HepG2 (cell line): ENCODE results near the gene TIA1. TPM values are rescaled to one million over a fixed set of nuclear protein-coding genes. Genes with fewer than 3 reads are reported as not detected.
A peak's percentile ranks its signal among the peaks of the same experiment; 100 is the strongest.

ENCODE experiments used
- ATRX ChIP-seq: sonication (generic); formaldehyde crosslinking; IDR thresholded peaks from 2 replicates; pipeline ENCODE4 v1.4.0; 2020; ENCODE audit warnings: missing genetic modification reagents, borderline replicate concordance
- CENPT ChIP-seq: sonication (generic); formaldehyde crosslinking; IDR thresholded peaks from 2 replicates; pipeline ENCODE4 v1.8.0; 2022; ENCODE audit warnings: low read depth, mild to moderate bottlenecking, moderate library complexity, missing genetic modification reagents
- DDIT3 ChIP-seq: sonication (generic); formaldehyde crosslinking; IDR thresholded peaks from 2 replicates; pipeline ENCODE4 v1.4.0; 2020; ENCODE audit warnings: mild to moderate bottlenecking, missing genetic modification reagents
- ELK4 ChIP-seq: sonication (generic); formaldehyde crosslinking; IDR thresholded peaks from 2 replicates; pipeline ENCODE4 v1.9.0; 2021; ENCODE audit warnings: missing genetic modification reagents, borderline replicate concordance
- FOSL2 ChIP-seq: sonication (generic); formaldehyde crosslinking; IDR thresholded peaks from 2 replicates; pipeline ENCODE4 v1.4.0; 2020; ENCODE audit warnings: missing genetic modification reagents
- HIVEP1 ChIP-seq: sonication (generic); formaldehyde crosslinking; IDR thresholded peaks from 2 replicates; pipeline ENCODE4 v1.4.0; 2020; ENCODE audit warnings: mild to moderate bottlenecking, missing genetic modification reagents
- MIER2 ChIP-seq: IDR thresholded peaks from 2 replicates; pipeline ENCODE4 v1.6.1; 2016; ENCODE audit warnings: missing biosample characterization, missing genetic modification reagents
- MYNN ChIP-seq: sonication (generic); formaldehyde crosslinking; IDR thresholded peaks from 2 replicates; pipeline ENCODE4 v1.4.0; 2020; ENCODE audit warnings: mild to moderate bottlenecking, low read depth, missing genetic modification reagents
- NR2C2 ChIP-seq: sonication (generic); formaldehyde crosslinking; IDR thresholded peaks from 2 replicates; pipeline ENCODE4 v1.4.0; 2020; ENCODE audit warnings: missing genetic modification reagents, mild to moderate bottlenecking, moderate library complexity, borderline replicate concordance
- RARG ChIP-seq: sonication (generic); formaldehyde crosslinking; IDR thresholded peaks from 2 replicates; pipeline ENCODE4 v1.4.0; 2020; ENCODE audit warnings: low read depth, mild to moderate bottlenecking, missing genetic modification reagents
- SMARCC2 ChIP-seq: fragments of 450-650 bp; IDR thresholded peaks from 2 replicates; pipeline ENCODE4 v1.6.1; 2017; ENCODE audit warnings: antibody characterized with exemption, mild to moderate bottlenecking
- SP4 ChIP-seq: sonication (generic); formaldehyde crosslinking; IDR thresholded peaks from 2 replicates; pipeline ENCODE4 v1.8.1; 2023; ENCODE audit warnings: mild to moderate bottlenecking, missing genetic modification reagents
- SRSF4 ChIP-seq: fragments of 200-400 bp; formaldehyde crosslinking; IDR thresholded peaks from one replicate; pipeline ENCODE4 v1.6.1; 2018; ENCODE audit warnings: mild to moderate bottlenecking, low read depth, low read length, moderate library complexity; ENCODE audit not compliant: poor library complexity, severe bottlenecking
- SRY ChIP-seq: sonication (generic); formaldehyde crosslinking; IDR thresholded peaks from 2 replicates; pipeline ENCODE4 v1.8.0; 2022; ENCODE audit warnings: mild to moderate bottlenecking, missing genetic modification reagents
- ZBTB3 ChIP-seq: sonication (generic); formaldehyde crosslinking; IDR thresholded peaks from 2 replicates; pipeline ENCODE4 v1.4.0; 2020; ENCODE audit warnings: low read depth, mild to moderate bottlenecking, moderate library complexity, missing genetic modification reagents, borderline replicate concordance
- ZEB1 ChIP-seq: IDR thresholded peaks from 2 replicates; pipeline ENCODE4 v1.6.1; 2012; ENCODE audit warnings: mild to moderate bottlenecking, low read depth, inconsistent platforms; ENCODE audit not compliant: insufficient replicate concordance
- ZNF546 ChIP-seq: sonication (generic); formaldehyde crosslinking; conservative IDR thresholded peaks from 2 replicates; pipeline ENCODE4 v1.8.1; 2023; ENCODE audit warnings: mild to moderate bottlenecking, missing genetic modification reagents
- ZNF687 ChIP-seq: sonication (generic); formaldehyde crosslinking; IDR thresholded peaks from 2 replicates; pipeline ENCODE4 v1.5.1; 2020; ENCODE audit warnings: mild to moderate bottlenecking, missing genetic modification reagents, moderate library complexity
- polyA plus RNA-seq, 8 experiments: library from polyadenylated mRNA; depleted of rRNA in 3 of 8; stranded (reverse) in 7 of 8; unstranded in 1 of 8; fragments of >200 nt; fragmentation: Illumina TruSeq in 4 of 8; extraction: Trizol in 4 of 8; gene quantifications; 2 replicates each; pipeline versions ENCODE4 v1.2.1 to v1.2.3, GENCODE V29; 2011 to 2016; ENCODE audit warnings: low read depth in 4 of 8, missing spikeins in 1 of 8, mixed read lengths in 1 of 8; ENCODE audit not compliant: insufficient read depth in 1 of 8
- total RNA-seq, 5 experiments: library from RNA; depleted of rRNA; stranded (reverse); fragments of >200 nt; fragmentation: Illumina TruSeq; extraction: Trizol; gene quantifications; 2 replicates each; pipeline ENCODE4 v1.2.3, GENCODE V29; 2016; ENCODE audit warnings: low read depth in 1 of 5

The TIA1 gene
- total and polyA plus RNA-seq, 2 of the 13 experiments (the other 11 are each of a cell fraction or from before 2014, with no cell fraction given), result 209 to 319 TPM

DNA sequence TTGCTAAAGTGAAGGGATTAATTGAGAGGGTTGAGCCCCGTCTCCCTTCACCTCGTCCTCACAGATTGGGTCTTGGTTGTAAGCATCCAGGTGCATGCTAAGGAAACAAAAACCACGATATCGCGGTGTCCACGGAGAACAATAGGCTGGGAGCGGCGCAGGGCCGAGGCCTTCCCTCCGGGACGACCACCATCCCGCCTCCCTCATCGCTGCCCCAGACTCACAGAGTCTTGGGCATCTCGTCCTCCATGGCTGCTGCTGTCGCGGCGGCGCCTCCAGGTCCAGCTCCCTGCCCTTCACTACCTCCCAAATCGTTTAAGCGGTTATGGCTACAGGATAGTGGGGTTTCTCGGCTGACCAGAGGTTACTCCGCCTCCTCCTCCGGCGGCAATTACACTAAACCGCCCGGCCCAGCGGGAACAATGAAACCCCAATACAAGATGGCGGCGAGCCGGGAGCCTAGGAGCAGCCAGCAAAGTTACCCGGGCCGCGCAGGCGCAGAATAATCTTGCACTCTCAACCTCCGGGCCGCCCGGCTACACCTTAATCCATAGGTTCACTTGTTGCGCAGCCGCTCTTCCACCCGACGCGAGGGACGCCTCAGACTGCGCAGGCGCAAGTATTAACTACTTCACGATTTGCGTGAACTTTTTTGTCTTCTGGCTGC is at the start of gene TIA1 (continued):
- TF ChIP-seq DDIT3 (CRISPR knock-in tag), result no peak
- 0 out of 2 replicates have a peak, but pooled peaks have one; percentile 61 for TF ChIP-seq RARG (CRISPR knock-in tag)
- TF ChIP-seq CENPT (CRISPR knock-in tag), result no peak
- no peak for TF ChIP-seq ELK4 (CRISPR knock-in tag)
- peak; percentile 92 for TF ChIP-seq NR2C2 (CRISPR knock-in tag)
- peak; percentile 28; the same call in 1 of the 2 replicates for TF ChIP-seq ZBTB3 (CRISPR knock-in tag)
- peak; percentile 94 for TF ChIP-seq ZNF687
- TF ChIP-seq MYNN (CRISPR knock-in tag), result 0 out of 2 replicates have a peak, but pooled peaks have one; percentile 15
- no peak for TF ChIP-seq SRSF4
- TF ChIP-seq HIVEP1 (CRISPR knock-in tag), result peak; percentile 71
- TF ChIP-seq MIER2, result no peak
- no peak for TF ChIP-seq SP4 (CRISPR knock-in tag)
- TF ChIP-seq FOSL2 (CRISPR knock-in tag), result no peak
- no peak for TF ChIP-seq ZNF546 (CRISPR knock-in tag)
- TF ChIP-seq SRY (CRISPR knock-in tag), result peak; percentile 86
- TF ChIP-seq SMARCC2, result no peak
- TF ChIP-seq ATRX, result no peak
- TF ChIP-seq ZEB1, result no peak
